ENCODE measurements around the gene ZDHHC11B. TPM values are rescaled to one million over a fixed set of nuclear protein-coding genes. Genes with fewer than 3 reads are reported as not detected.

The ZDHHC11B gene
- total RNA-seq, 5 donors from 2014 or later (not counting 1 experiment from before 2014, with no cell fraction given): 2.1 to 20.6 (median 3.6) TPM

DNA sequence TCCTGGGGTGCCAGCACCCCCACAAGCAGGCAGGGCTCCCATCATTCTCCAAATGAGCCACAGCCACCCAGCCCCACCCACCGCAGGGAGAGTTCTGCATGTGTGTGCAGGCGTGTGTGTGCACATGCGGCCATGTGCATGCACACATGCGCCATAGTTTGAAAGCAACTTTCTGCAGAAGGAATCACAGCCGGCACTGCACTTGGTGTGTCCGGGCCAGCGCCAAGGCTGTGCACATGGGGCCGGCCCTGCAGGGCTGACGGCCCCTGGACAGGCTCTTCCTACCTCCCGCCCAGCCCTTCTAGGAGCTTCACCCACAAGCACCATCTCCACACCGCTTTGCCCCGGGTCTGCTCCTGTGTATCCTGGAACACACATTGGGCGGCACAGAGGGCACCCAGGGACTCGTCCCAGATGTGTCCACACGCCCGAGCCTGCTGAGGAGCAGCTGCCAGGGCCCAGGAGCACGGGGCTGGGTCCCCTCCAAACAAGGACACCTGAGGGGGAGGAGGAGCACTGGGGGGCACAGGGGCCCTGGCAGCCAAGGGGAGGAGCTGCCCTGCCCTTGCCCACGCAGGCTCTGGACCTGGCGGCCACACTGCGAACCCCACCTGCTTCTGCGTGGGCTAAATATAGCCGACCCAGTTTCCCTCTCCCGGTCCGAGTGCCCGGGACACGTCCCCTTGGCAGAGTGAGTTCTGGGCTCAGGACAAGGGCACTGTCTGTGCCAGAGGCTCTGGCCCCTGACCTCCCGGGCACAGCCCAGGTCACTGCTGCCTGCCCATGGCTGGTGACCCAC lies 110.5 kb downstream of the ZDHHC11B start:
- no peak overlapping the region for H3K27ac ChIP-seq (ENCODE audit: low read length)
- CTCF ChIA-PET: no interaction called here

DNA sequence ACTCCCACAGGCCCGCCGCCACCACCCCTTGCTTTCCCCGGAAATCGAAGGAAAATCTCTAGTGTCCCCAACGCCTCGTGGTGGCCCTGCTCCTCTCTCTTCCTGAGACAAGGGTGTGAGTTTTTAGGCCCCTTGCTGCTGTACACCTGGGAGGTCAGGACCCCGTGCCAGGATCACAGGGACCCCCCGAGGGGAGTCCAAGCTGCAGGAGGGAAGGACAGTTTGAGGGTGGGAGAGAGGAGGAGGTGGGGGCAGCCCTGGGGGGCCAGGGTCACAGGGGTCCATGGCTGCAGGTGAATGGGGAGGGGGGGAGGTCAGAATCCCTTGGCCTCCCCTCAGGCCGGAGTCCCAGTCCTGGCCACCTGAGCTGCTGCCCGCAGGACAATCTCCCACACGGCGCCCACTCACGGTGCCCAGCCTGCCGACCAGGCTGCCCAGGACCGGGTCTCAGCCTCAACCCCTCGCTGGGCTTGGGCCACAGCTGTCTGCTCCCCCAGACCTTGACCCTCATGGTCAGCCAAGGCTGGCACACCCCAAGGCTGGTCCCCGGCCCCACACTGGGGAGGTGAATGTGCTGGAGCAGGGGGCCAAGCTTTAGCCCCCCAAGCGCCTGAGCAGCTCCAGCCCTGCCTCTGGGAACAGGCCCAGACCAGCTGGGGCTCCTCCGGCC lies 111.2 kb downstream of the ZDHHC11B start:
- peaks cover 4 to 35% of the 10 kb centered on the region in 2 experiments for H3K4me1 ChIP-seq (ENCODE audit: control insufficient read depth in 1 of 2, extremely low read depth in 1 of 2, insufficient read depth in 2 of 2, low read length in 2 of 2)
- H3K9me3 ChIP-seq: no peaks in the 10 kb centered on the region
- peaks cover 3% of the 10 kb centered on the region in 2 donors for H3K36me3 ChIP-seq (ENCODE audit: control insufficient read depth in 2 of 2, extremely low read depth in 1 of 2, insufficient read depth in 1 of 2, low read length in 1 of 2)
- H3K4me3 Mint-ChIP-seq: peak overlapping the region; percentile 39 to 74 (median 67)
- POLR2A ChIA-PET: interaction anchor here in 1 of 2 donors (0.5 kb wide), 1 partner anchor 58 kb away, joined by 3 read pairs; no protein-coding TSS in a partner anchor
- H3K4me1 Mint-ChIP-seq: peaks cover 11 to 19% (median 18%) of the 10 kb centered on the region in 3 donors
- CTCF ChIA-PET: no interaction called here
- 56% methylated on average over 17 of the region's 19 CpGs for WGBS (ENCODE audit: insufficient coverage)
- DNase-seq (no peak), ATAC-seq (replicated peaks in 1 of 4) (no peak)
- H3K4me3 ChIP-seq (ENCODE audit: control insufficient read depth in 1 of 2, extremely low read depth in 1 of 2, low read length in 1 of 2): peak overlapping the region; percentile 21 to 36
- H3K36me3 Mint-ChIP-seq: no peaks in the 10 kb centered on the region
- no peaks in the 10 kb centered on the region for H3K9me3 Mint-ChIP-seq
- no peaks in the 10 kb centered on the region for H3K27me3 Mint-ChIP-seq
- peak overlapping the region; percentile 61 to 73 for H3K27ac Mint-ChIP-seq
- peaks cover 0 to 49% of the 10 kb centered on the region in 2 experiments for H3K27me3 ChIP-seq (replicated peaks in 1 of 2; ENCODE audit: control insufficient read depth in 2 of 2, extremely low read depth in 1 of 2, insufficient read depth in 2 of 2, low read length in 1 of 2)
- H3K27ac ChIP-seq (ENCODE audit: low read length): peak overlapping the region; percentile 74

More for the DNA sequence above, 110.5 kb downstream of the ZDHHC11B start:
- DNase-seq: peak in 2 of 35 experiments; percentile 7 to 12
- no peaks in the 10 kb centered on the region for H3K36me3 ChIP-seq (ENCODE audit: control insufficient read depth in 2 of 2, extremely low read depth in 1 of 2, insufficient read depth in 1 of 2, low read length in 1 of 2)
- H3K4me3 ChIP-seq (ENCODE audit: control insufficient read depth in 1 of 2, extremely low read depth in 1 of 2, low read length in 1 of 2): no peak overlapping the region
- Mint-ChIP-seq H3K4me1 (peaks cover 11 to 19% (median 18%) of the 10 kb centered on the region in 3 donors), H3K9me3 (no peaks in the 10 kb centered on the region), H3K27me3 (no peaks in the 10 kb centered on the region), H3K4me3 (peak overlapping the region in 1 of 3 donors; percentile 27), H3K36me3 (no peaks in the 10 kb centered on the region), H3K27ac (no peak overlapping the region)
- POLR2A ChIA-PET: no interaction called here
- ATAC-seq (replicated peaks in 1 of 4): no peak
- peaks cover 0 to 49% of the 10 kb centered on the region in 2 experiments for H3K27me3 ChIP-seq (replicated peaks in 1 of 2; ENCODE audit: control insufficient read depth in 2 of 2, extremely low read depth in 1 of 2, insufficient read depth in 2 of 2, low read length in 1 of 2)
- WGBS (ENCODE audit: insufficient coverage): 82% methylated on average over 22 of the region's 27 CpGs
- H3K9me3 ChIP-seq: no peaks in the 10 kb centered on the region
- peaks cover 4 to 35% of the 10 kb centered on the region in 2 experiments for H3K4me1 ChIP-seq (ENCODE audit: control insufficient read depth in 1 of 2, extremely low read depth in 1 of 2, insufficient read depth in 2 of 2, low read length in 2 of 2)

GRCh38 chr5:672329-673160 lies 112.0 kb downstream of the ZDHHC11B start:
- peak overlapping the region; percentile 74 for H3K27ac ChIP-seq (ENCODE audit: low read length)
- Mint-ChIP-seq H3K36me3 (peaks cover under 1% of the 10 kb centered on the region), H3K27ac (peak overlapping the region; percentile 61 to 73), H3K9me3 (no peaks in the 10 kb centered on the region), H3K4me1 (peaks cover 11 to 19% (median 18%) of the 10 kb centered on the region in 3 donors), H3K4me3 (peak overlapping the region; percentile 39 to 74 (median 67)), H3K27me3 (no peaks in the 10 kb centered on the region)
- peaks cover 4 to 35% of the 10 kb centered on the region in 2 experiments for H3K4me1 ChIP-seq (ENCODE audit: control insufficient read depth in 1 of 2, extremely low read depth in 1 of 2, insufficient read depth in 2 of 2, low read length in 2 of 2)
- H3K9me3 ChIP-seq: no peaks in the 10 kb centered on the region
- CTCF ChIA-PET: no interaction called here
- POLR2A ChIA-PET: interaction anchor here (0.5 to 0.9 kb wide), 2 partner anchors 57 to 219 kb away, joined by 3 read pairs; no protein-coding TSS in a partner anchor
- peak in 2 of 4 experiments; percentile 37 to 72 for ATAC-seq (replicated peaks in 1 of 4)
- DNase-seq: peak in 34 of 35 experiments; percentile 49 to 92 (median 82)
- peaks cover 0 to 49% of the 10 kb centered on the region in 2 experiments for H3K27me3 ChIP-seq (replicated peaks in 1 of 2; ENCODE audit: control insufficient read depth in 2 of 2, extremely low read depth in 1 of 2, insufficient read depth in 2 of 2, low read length in 1 of 2)
- peak overlapping the region; percentile 21 to 36 for H3K4me3 ChIP-seq (ENCODE audit: control insufficient read depth in 1 of 2, extremely low read depth in 1 of 2, low read length in 1 of 2)
- WGBS (ENCODE audit: insufficient coverage): 19% methylated on average over 21 of the region's 27 CpGs
- H3K36me3 ChIP-seq (ENCODE audit: control insufficient read depth in 2 of 2, extremely low read depth in 1 of 2, insufficient read depth in 1 of 2, low read length in 1 of 2): peaks cover 3% of the 10 kb centered on the region in 2 donors

DNA sequence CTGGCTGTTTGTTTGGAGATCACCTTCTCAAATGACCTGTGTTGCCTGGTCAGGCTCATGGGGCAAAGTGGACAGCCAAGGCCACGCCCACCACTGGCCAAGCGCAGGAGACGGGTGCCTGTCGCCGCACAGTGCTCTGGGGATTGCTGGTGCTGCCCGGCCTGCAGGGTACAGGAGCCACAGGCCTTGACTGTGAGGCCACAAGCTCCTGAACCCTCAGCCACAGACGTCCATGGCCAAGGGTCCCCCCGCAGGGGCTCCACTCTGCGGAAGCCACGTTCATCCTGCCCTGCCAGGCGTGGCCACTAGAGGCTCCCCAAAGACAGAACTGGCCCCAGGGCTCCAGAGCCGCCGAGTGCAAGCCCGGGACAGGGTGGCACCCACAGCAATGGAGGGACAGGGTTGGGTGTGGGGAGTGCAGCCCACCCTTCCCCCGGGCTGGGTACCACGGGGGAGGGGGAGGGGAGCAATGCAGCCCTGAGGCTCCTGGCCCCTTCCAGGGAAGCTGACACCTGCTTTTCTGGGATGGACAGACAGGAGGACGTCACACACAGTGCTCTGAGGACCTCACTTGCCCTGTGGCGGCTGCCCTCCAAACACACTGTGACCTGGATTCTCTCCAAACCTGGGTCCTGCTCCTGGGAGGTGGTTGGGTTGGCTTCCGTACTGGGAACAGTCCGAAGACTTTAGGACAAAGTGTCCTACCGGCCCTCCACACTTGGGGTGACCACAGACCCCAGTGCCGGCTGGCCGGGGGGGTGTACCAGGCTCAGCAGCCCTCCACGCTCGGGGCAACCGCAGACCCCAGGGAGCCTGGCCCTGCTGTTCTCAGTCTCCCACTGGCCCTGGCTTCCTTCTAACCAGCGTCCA lies 112.8 kb downstream of the ZDHHC11B start:
- DNase-seq: peak; percentile 38 to 79 (median 65)
- Mint-ChIP-seq H3K36me3 (peaks cover 5% of the 10 kb centered on the region), H3K27me3 (no peaks in the 10 kb centered on the region), H3K9me3 (no peaks in the 10 kb centered on the region), H3K27ac (no peak overlapping the region), H3K4me3 (peak overlapping the region in 2 of 3 donors; percentile 11 to 74), H3K4me1 (peaks cover 11 to 19% (median 18%) of the 10 kb centered on the region in 3 donors)
- no peak overlapping the region for H3K4me3 ChIP-seq (ENCODE audit: control insufficient read depth in 1 of 2, extremely low read depth in 1 of 2, low read length in 1 of 2)
- peaks cover 4 to 7% of the 10 kb centered on the region in 2 donors for H3K36me3 ChIP-seq (ENCODE audit: control insufficient read depth in 2 of 2, extremely low read depth in 1 of 2, insufficient read depth in 1 of 2, low read length in 1 of 2)
- peak; percentile 74 to 82 (median 77) for ATAC-seq (replicated peaks in 1 of 4)
- H3K27me3 ChIP-seq (replicated peaks in 1 of 2; ENCODE audit: control insufficient read depth in 2 of 2, extremely low read depth in 1 of 2, insufficient read depth in 2 of 2, low read length in 1 of 2): peaks cover 0 to 43% of the 10 kb centered on the region in 2 experiments
- POLR2A ChIA-PET: interaction anchor here in 1 of 2 donors (0.9 kb wide), 1 partner anchor 220 kb away, joined by 3 read pairs; no protein-coding TSS in a partner anchor
- H3K9me3 ChIP-seq: no peaks in the 10 kb centered on the region
- WGBS (ENCODE audit: insufficient coverage): 49% methylated on average over 20 of the region's 27 CpGs
- peak overlapping the region; percentile 74 for H3K27ac ChIP-seq (ENCODE audit: low read length)
- CTCF ChIA-PET: interaction anchor here in 1 of 2 donors (0.6 kb wide), 1 partner anchor 18 kb away, joined by 3 read pairs; no protein-coding TSS in a partner anchor
- H3K4me1 ChIP-seq (ENCODE audit: control insufficient read depth in 1 of 2, extremely low read depth in 1 of 2, insufficient read depth in 2 of 2, low read length in 2 of 2): peaks cover 4 to 35% of the 10 kb centered on the region in 2 experiments

DNA sequence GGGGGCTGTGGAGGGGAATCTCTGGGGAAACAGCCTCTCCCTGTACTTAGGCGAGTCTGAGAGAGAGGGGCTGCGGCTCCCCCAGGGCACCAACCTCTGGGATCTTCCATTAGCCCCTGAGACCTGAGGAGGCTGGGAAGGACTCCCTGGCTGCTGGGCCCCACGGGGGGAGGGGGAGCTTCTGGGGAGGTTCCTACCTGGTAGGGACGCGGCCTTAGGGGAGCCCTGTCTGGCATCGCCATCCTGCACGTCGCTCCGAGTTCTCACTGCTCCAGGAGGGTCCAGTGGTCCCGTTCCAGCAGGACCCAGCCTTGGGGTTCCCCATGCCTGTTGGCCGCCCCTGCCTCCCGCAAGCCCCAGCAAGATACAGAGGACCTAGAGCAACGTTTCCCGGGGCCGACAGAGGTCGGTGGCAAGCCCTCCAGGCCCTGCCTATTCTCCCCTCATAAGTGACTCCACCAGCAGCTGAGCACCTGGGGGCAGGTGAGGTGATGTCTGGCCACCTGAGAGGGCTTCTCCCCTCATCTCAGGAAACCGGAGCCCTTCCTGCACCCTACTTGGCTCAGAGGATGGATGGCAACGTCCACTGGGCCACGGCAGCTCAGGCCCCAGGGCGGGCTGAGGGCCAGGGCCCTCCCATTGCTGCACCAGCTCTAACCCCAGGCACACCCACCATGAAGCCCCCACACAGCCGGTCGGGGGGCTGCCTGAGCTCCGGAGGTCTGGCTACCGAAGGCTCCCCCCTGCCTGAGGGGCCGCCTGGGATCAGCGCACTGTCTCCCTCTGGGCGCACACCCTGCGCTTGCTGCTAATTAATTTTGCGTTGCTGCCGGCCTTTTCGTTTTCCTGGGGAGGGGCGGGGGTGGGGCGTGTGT lies 113.9 kb downstream of the ZDHHC11B start:
- CTCF ChIA-PET: interaction anchor here in 1 of 2 donors (0.6 to 1.2 kb wide), 2 partner anchors 17 to 230 kb away, joined by 3 read pairs; no protein-coding TSS in a partner anchor
- no peak overlapping the region for H3K4me3 ChIP-seq (ENCODE audit: control insufficient read depth in 1 of 2, extremely low read depth in 1 of 2, low read length in 1 of 2)
- Mint-ChIP-seq H3K9me3 (no peaks in the 10 kb centered on the region), H3K4me3 (no peak overlapping the region), H3K27ac (no peak overlapping the region), H3K27me3 (no peaks in the 10 kb centered on the region), H3K36me3 (peaks cover 5% of the 10 kb centered on the region), H3K4me1 (peaks cover 11 to 19% (median 18%) of the 10 kb centered on the region in 3 donors)
- peaks cover 6 to 7% of the 10 kb centered on the region in 2 donors for H3K36me3 ChIP-seq (ENCODE audit: control insufficient read depth in 2 of 2, extremely low read depth in 1 of 2, insufficient read depth in 1 of 2, low read length in 1 of 2)
- peaks cover 0 to 38% of the 10 kb centered on the region in 2 experiments for H3K27me3 ChIP-seq (replicated peaks in 1 of 2; ENCODE audit: control insufficient read depth in 2 of 2, extremely low read depth in 1 of 2, insufficient read depth in 2 of 2, low read length in 1 of 2)
- no peak overlapping the region for H3K27ac ChIP-seq (ENCODE audit: low read length)
- H3K9me3 ChIP-seq: no peaks in the 10 kb centered on the region
- no peak for DNase-seq
- POLR2A ChIA-PET: no interaction called here
- WGBS (ENCODE audit: insufficient coverage): 78% methylated on average over 17 of the region's 33 CpGs
- H3K4me1 ChIP-seq (ENCODE audit: control insufficient read depth in 1 of 2, extremely low read depth in 1 of 2, insufficient read depth in 2 of 2, low read length in 2 of 2): peaks cover 4 to 35% of the 10 kb centered on the region in 2 experiments
- ATAC-seq (replicated peaks in 1 of 4): no peak
